KMS-11 (cell line): ENCODE measurements around the gene LRRC49.

ENCODE experiments used
- H2AFZ ChIP-seq: fragments of 200-600 bp; sonication (generic); 2 replicates; pipeline ENCODE4 v1.6.1; 2016; ENCODE audit warnings: antibody characterized with exemption, mixed run types, low read depth
- H3K27ac ChIP-seq: fragments of 200-600 bp; sonication (generic); 2 replicates; pipeline ENCODE4 v1.6.1; 2016; ENCODE audit warnings: mild to moderate bottlenecking, mixed run types
- H3K27me3 ChIP-seq: fragments of 200-600 bp; sonication (generic); 2 replicates; pipeline ENCODE4 v1.6.1; 2017; ENCODE audit warnings: mild to moderate bottlenecking, low read depth, mixed run types, moderate library complexity; ENCODE audit not compliant: insufficient read depth
- H3K36me3 ChIP-seq: fragments of 200-600 bp; sonication (generic); 2 replicates; pipeline ENCODE4 v1.6.1; 2017; ENCODE audit warnings: mild to moderate bottlenecking, mixed run types; ENCODE audit not compliant: insufficient read depth
- H3K4me1 ChIP-seq: fragments of 200-600 bp; sonication (generic); 2 replicates; pipeline ENCODE4 v1.6.1; 2016; ENCODE audit warnings: mild to moderate bottlenecking, low read depth, mixed run types; ENCODE audit not compliant: poor library complexity, severe bottlenecking
- H3K4me2 ChIP-seq: fragments of 200-600 bp; sonication (generic); 2 replicates; pipeline ENCODE4 v1.7.0; 2016; ENCODE audit warnings: mild to moderate bottlenecking, mixed run types
- H3K4me3 ChIP-seq: fragments of 200-600 bp; sonication (generic); IDR thresholded peaks from 2 replicates; pipeline ENCODE4 v1.6.1; 2017; ENCODE audit warnings: low read depth, low read length, mixed read lengths; ENCODE audit not compliant: insufficient read depth
- H3K79me2 ChIP-seq: fragments of 200-600 bp; sonication (generic); 2 replicates; pipeline ENCODE4 v1.6.1; 2016; ENCODE audit warnings: low read depth, mixed run types; ENCODE audit not compliant: insufficient read depth
- H3K9ac ChIP-seq: fragments of 200-600 bp; sonication (generic); 2 replicates; pipeline ENCODE4 v1.6.1; 2016; ENCODE audit warnings: mild to moderate bottlenecking, mixed run types
- H4K20me1 ChIP-seq: fragments of 200-600 bp; sonication (generic); 2 replicates; pipeline ENCODE4 v1.6.1; 2016; ENCODE audit warnings: mild to moderate bottlenecking, mixed run types; ENCODE audit not compliant: insufficient read depth
- CTCF ChIP-seq: fragments of 200-600 bp; sonication (generic); conservative IDR thresholded peaks from 2 replicates; pipeline ENCODE4 v1.6.1; 2017; ENCODE audit warnings: low read depth, mild to moderate bottlenecking, antibody characterized with exemption, low read length, moderate library complexity, mixed read lengths

Gene LRRC49

GRCh38 chr15:71088155-71088554, 195.5 kb downstream of the LRRC49 start:
- H3K4me2 ChIP-seq, result no peak overlapping the region
- no peak overlapping the region for H2AFZ ChIP-seq
- H3K4me1 ChIP-seq, result no peaks in the 10 kb centered on the region
- H3K36me3 ChIP-seq, result no peaks in the 10 kb centered on the region
- no peak overlapping the region for H3K27ac ChIP-seq
- no peaks in the 10 kb centered on the region for H4K20me1 ChIP-seq
- no peak for TF ChIP-seq CTCF
- no peak overlapping the region for H3K9ac ChIP-seq
- no peaks in the 10 kb centered on the region for H3K79me2 ChIP-seq
- H3K4me3 ChIP-seq, result no peak overlapping the region
- no peaks in the 10 kb centered on the region for H3K27me3 ChIP-seq

GRCh38 chr15:71088683-71089082, 196.1 kb downstream of the LRRC49 start:
- H4K20me1 ChIP-seq, result no peaks in the 10 kb centered on the region
- H3K4me2 ChIP-seq, result no peak overlapping the region
- H3K36me3 ChIP-seq, result no peaks in the 10 kb centered on the region
- H2AFZ ChIP-seq, result no peak overlapping the region
- H3K79me2 ChIP-seq, result no peaks in the 10 kb centered on the region
- no peak overlapping the region for H3K4me3 ChIP-seq
- no peak overlapping the region for H3K27ac ChIP-seq
- H3K4me1 ChIP-seq, result no peaks in the 10 kb centered on the region
- no peak overlapping the region for H3K9ac ChIP-seq
- TF ChIP-seq CTCF, result no peak
- H3K27me3 ChIP-seq, result no peaks in the 10 kb centered on the region

GRCh38 chr15:71089801-71090200, 197.2 kb downstream of the LRRC49 start:
- Histone ChIP-seq H4K20me1 (no peaks in the 10 kb centered on the region), H3K9ac (no peak overlapping the region), H3K4me2 (no peak overlapping the region), H3K27me3 (no peaks in the 10 kb centered on the region), H3K27ac (no peak overlapping the region), H3K79me2 (no peaks in the 10 kb centered on the region), H2AFZ (no peak overlapping the region), H3K4me1 (no peaks in the 10 kb centered on the region), H3K4me3 (no peak overlapping the region), H3K36me3 (no peaks in the 10 kb centered on the region)
- no peak for TF ChIP-seq CTCF

- no peaks in the 10 kb centered on the region for H3K27me3 ChIP-seq
- H3K36me3 ChIP-seq, result no peaks in the 10 kb centered on the region
- no peaks in the 10 kb centered on the region for H3K79me2 ChIP-seq
- H4K20me1 ChIP-seq, result no peaks in the 10 kb centered on the region
- H3K4me2 ChIP-seq, result no peak overlapping the region
- H3K27ac ChIP-seq, result no peak overlapping the region
- H3K4me1 ChIP-seq, result no peaks in the 10 kb centered on the region
- TF ChIP-seq CTCF, result no peak
- H2AFZ ChIP-seq, result no peak overlapping the region
- H3K9ac ChIP-seq, result no peak overlapping the region
- H3K4me3 ChIP-seq, result no peak overlapping the region
Measured at GRCh38 chr15:71091601-71092000, 199.0 kb downstream of the LRRC49 start.
